Measurements from ENCODE around the gene SRSF9.

Gene SRSF9

DNA sequence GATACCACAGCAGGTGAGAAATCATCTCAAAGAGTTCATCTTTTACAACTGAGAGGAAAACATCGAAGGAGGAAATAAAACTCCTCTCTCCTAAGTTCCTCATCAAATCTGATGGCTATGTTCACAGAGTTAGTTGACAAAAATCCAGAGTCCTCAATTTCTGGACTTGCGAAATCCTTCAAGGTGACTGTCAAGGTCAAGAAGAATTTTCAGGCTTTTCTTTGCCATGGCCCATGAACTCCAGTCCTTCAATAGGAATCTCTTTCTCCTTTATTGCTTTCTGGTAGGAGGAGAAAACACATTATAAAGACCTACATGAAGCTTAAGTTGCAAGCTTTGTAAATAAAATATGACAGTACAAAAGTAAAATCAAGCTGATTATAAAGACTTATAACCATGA, 24.9 kb downstream of the SRSF9 start:
- Histone ChIP-seq H3K14ac (ENCODE audit: low read length in 2 of 2) (no peak overlapping the region), H3K23ac (ENCODE audit: low read length in 2 of 2) (no peak overlapping the region), H2BK120ac (ENCODE audit: low read depth, low read length) (no peak overlapping the region), H3K79me1 (replicated peaks; ENCODE audit: low read length, poor library complexity, severe bottlenecking) (peaks cover 4% of the 10 kb centered on the region), H3K18ac (ENCODE audit: low read depth in 1 of 2, low read length in 2 of 2) (no peak overlapping the region), H2AFZ (ENCODE audit: low read depth, low read length) (no peak overlapping the region), H3K9ac (ENCODE audit: low read length) (peak overlapping the region; percentile 99), H3K4me1 (ENCODE audit: control insufficient read depth, insufficient read depth, low read depth, low read length) (peaks cover 10% of the 10 kb centered on the region), H2BK15ac (ENCODE audit: low read depth, poor library complexity, severe bottlenecking) (no peak overlapping the region), H4K91ac (ENCODE audit: low read length) (no peak overlapping the region), H3K9me3 (ENCODE audit: control insufficient read depth, low read length) (no peaks in the 10 kb centered on the region), H3K27me3 (ENCODE audit: control insufficient read depth in 1 of 2, insufficient read depth in 1 of 2, low read length in 2 of 2) (no peaks in the 10 kb centered on the region), H3K36me3 (ENCODE audit: control insufficient read depth in 1 of 2, insufficient read depth in 2 of 2, low read depth in 1 of 2, low read length in 2 of 2) (peaks cover 21 to 52% of the 10 kb centered on the region in 2 experiments), H3K4ac (ENCODE audit: low read depth in 1 of 2, low read length in 2 of 2) (no peak overlapping the region), H4K8ac (ENCODE audit: low read length) (no peak overlapping the region), H3K27ac (ENCODE audit: low read length, poor library complexity, severe bottlenecking) (no peak overlapping the region), H3K4me2 (ENCODE audit: low read length, poor library complexity, severe bottlenecking) (no peak overlapping the region), H2BK5ac (ENCODE audit: low read depth, low read length, poor library complexity, severe bottlenecking) (no peak overlapping the region), H2AK5ac (ENCODE audit: low read length, severe bottlenecking) (no peak overlapping the region), H2BK12ac (ENCODE audit: low read length in 2 of 2) (no peak overlapping the region), H3K4me3 (ENCODE audit: insufficient read depth in 1 of 2, low read depth in 1 of 2, low read length in 2 of 2) (peak overlapping the region in 1 of 2 experiments; percentile 100)
- WGBS: 95% methylated on average over 2 of the region's 2 CpGs
- no peak for DNase-seq

DNA sequence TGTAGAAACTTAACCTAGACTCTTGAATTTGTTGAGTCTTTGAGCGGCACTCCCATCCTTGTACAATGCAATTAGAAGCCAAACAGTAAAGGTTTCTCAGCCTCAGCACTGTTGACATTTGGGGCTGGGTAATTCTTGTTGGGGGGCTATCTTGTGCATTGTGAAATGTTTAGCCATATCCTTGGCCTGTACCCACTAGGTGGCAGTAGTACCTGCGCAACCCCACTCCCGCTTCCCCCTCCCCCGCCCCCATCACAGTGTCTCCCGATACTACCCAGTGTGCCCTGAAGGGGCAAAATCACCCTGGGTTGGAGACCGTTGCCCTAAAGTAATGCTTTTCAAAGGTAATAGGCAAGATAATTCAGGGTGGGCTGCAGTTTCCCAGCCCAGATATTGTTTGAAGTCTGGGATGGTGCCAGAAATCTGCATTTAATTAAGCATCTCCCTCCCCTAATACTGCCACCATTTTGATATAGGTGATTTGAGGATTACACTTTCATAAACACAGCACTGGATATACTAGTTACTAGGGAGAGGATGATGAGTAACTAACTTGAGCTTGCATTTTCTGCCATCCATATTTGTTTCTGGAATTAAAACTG, 29.8 kb downstream of the SRSF9 start:
- H3K27me3 ChIP-seq (ENCODE audit: control insufficient read depth in 1 of 2, insufficient read depth in 1 of 2, low read length in 2 of 2): no peaks in the 10 kb centered on the region
- no peak overlapping the region for H2BK5ac ChIP-seq (ENCODE audit: low read depth, low read length, poor library complexity, severe bottlenecking)
- H3K14ac ChIP-seq (ENCODE audit: low read length in 2 of 2): no peak overlapping the region
- no peak overlapping the region for H2BK12ac ChIP-seq (ENCODE audit: low read length in 2 of 2)
- H3K4me3 ChIP-seq (ENCODE audit: insufficient read depth in 1 of 2, low read depth in 1 of 2, low read length in 2 of 2): no peak overlapping the region
- H2BK120ac ChIP-seq (ENCODE audit: low read depth, low read length): no peak overlapping the region
- no peak overlapping the region for H3K23ac ChIP-seq (ENCODE audit: low read length in 2 of 2)
- H2BK15ac ChIP-seq (ENCODE audit: low read depth, poor library complexity, severe bottlenecking): no peak overlapping the region
- no peak overlapping the region for H3K27ac ChIP-seq (ENCODE audit: low read length, poor library complexity, severe bottlenecking)
- no peak overlapping the region for H4K8ac ChIP-seq (ENCODE audit: low read length)
- H3K79me1 ChIP-seq (replicated peaks; ENCODE audit: low read length, poor library complexity, severe bottlenecking): peaks cover 1% of the 10 kb centered on the region
- no peaks in the 10 kb centered on the region for H3K9me3 ChIP-seq (ENCODE audit: control insufficient read depth, low read length)
- H3K4ac ChIP-seq (ENCODE audit: low read depth in 1 of 2, low read length in 2 of 2): no peak overlapping the region
- H2AFZ ChIP-seq (ENCODE audit: low read depth, low read length): no peak overlapping the region
- DNase-seq: peak; percentile 67
- H3K18ac ChIP-seq (ENCODE audit: low read depth in 1 of 2, low read length in 2 of 2): no peak overlapping the region
- H3K4me2 ChIP-seq (ENCODE audit: low read length, poor library complexity, severe bottlenecking): peak overlapping the region; percentile 61
- peak overlapping the region; percentile 47 for H3K9ac ChIP-seq (ENCODE audit: low read length)
- H3K4me1 ChIP-seq (ENCODE audit: control insufficient read depth, insufficient read depth, low read depth, low read length): peaks cover 5% of the 10 kb centered on the region
- no peak overlapping the region for H2AK5ac ChIP-seq (ENCODE audit: low read length, severe bottlenecking)
- H4K91ac ChIP-seq (ENCODE audit: low read length): no peak overlapping the region
- WGBS: no CpG with 5 or more reads among the region's 6 CpGs
- peaks cover 8 to 40% of the 10 kb centered on the region in 2 experiments for H3K36me3 ChIP-seq (ENCODE audit: control insufficient read depth in 1 of 2, insufficient read depth in 2 of 2, low read depth in 1 of 2, low read length in 2 of 2)

DNA sequence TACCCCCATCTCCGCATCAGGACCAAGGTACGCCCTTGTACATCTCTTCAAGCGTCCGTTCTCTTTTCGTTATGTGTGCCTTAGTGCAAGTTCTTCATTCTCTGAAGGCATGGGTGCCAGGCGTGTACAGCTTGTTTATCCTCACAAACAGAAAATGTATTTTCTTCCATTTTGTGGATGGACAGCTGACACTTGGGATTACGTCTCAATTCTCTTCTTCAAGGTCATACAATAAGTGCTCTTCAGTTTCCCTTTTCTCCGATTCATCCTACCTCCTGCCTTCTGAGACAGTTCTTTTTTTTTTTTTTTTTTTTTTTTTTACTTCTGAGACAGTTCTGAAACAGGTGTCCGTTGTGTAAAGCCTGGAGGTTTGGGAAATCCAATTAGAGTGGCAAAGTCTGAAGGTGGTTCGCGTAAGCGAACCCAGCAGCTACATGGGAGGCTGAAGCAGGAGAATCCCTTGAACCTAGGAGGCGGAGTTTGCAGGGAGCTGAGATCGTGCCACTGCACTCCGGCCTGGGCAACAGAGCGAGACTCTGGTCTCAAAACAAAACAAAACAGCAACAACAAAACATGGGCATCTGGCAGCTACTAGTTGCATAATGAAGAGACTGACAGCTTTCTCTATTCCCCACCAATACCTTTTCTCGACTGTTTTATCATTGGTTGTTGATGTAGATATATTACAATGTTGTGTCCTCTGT, 30.9 kb downstream of the SRSF9 start:
- H2BK120ac ChIP-seq (ENCODE audit: low read depth, low read length): no peak overlapping the region
- peaks cover 8 to 29% of the 10 kb centered on the region in 2 experiments for H3K36me3 ChIP-seq (ENCODE audit: control insufficient read depth in 1 of 2, insufficient read depth in 2 of 2, low read depth in 1 of 2, low read length in 2 of 2)
- H3K4me2 ChIP-seq (ENCODE audit: low read length, poor library complexity, severe bottlenecking): peak overlapping the region; percentile 51
- H3K9me3 ChIP-seq (ENCODE audit: control insufficient read depth, low read length): no peaks in the 10 kb centered on the region
- H3K18ac ChIP-seq (ENCODE audit: low read depth in 1 of 2, low read length in 2 of 2): no peak overlapping the region
- H3K14ac ChIP-seq (ENCODE audit: low read length in 2 of 2): no peak overlapping the region
- no peak overlapping the region for H3K23ac ChIP-seq (ENCODE audit: low read length in 2 of 2)
- peak overlapping the region; percentile 75 for H2AFZ ChIP-seq (ENCODE audit: low read depth, low read length)
- no peak overlapping the region for H4K91ac ChIP-seq (ENCODE audit: low read length)
- no peak overlapping the region for H3K27ac ChIP-seq (ENCODE audit: low read length, poor library complexity, severe bottlenecking)
- H2BK12ac ChIP-seq (ENCODE audit: low read length in 2 of 2): no peak overlapping the region
- DNase-seq: peak; percentile 11
- H3K4ac ChIP-seq (ENCODE audit: low read depth in 1 of 2, low read length in 2 of 2): no peak overlapping the region
- H4K8ac ChIP-seq (ENCODE audit: low read length): no peak overlapping the region
- peaks cover 5% of the 10 kb centered on the region for H3K4me1 ChIP-seq (ENCODE audit: control insufficient read depth, insufficient read depth, low read depth, low read length)
- H2AK5ac ChIP-seq (ENCODE audit: low read length, severe bottlenecking): no peak overlapping the region
- H3K79me1 ChIP-seq (replicated peaks; ENCODE audit: low read length, poor library complexity, severe bottlenecking): peaks cover 1% of the 10 kb centered on the region
- H2BK5ac ChIP-seq (ENCODE audit: low read depth, low read length, poor library complexity, severe bottlenecking): no peak overlapping the region
- H3K27me3 ChIP-seq (ENCODE audit: control insufficient read depth in 1 of 2, insufficient read depth in 1 of 2, low read length in 2 of 2): no peaks in the 10 kb centered on the region
- peak overlapping the region; percentile 92 for H3K4me3 ChIP-seq (ENCODE audit: insufficient read depth in 1 of 2, low read depth in 1 of 2, low read length in 2 of 2)
- H3K9ac ChIP-seq (ENCODE audit: low read length): peak overlapping the region; percentile 93
- H2BK15ac ChIP-seq (ENCODE audit: low read depth, poor library complexity, severe bottlenecking): no peak overlapping the region
- WGBS: 51% methylated on average over 16 of the region's 17 CpGs

DNA sequence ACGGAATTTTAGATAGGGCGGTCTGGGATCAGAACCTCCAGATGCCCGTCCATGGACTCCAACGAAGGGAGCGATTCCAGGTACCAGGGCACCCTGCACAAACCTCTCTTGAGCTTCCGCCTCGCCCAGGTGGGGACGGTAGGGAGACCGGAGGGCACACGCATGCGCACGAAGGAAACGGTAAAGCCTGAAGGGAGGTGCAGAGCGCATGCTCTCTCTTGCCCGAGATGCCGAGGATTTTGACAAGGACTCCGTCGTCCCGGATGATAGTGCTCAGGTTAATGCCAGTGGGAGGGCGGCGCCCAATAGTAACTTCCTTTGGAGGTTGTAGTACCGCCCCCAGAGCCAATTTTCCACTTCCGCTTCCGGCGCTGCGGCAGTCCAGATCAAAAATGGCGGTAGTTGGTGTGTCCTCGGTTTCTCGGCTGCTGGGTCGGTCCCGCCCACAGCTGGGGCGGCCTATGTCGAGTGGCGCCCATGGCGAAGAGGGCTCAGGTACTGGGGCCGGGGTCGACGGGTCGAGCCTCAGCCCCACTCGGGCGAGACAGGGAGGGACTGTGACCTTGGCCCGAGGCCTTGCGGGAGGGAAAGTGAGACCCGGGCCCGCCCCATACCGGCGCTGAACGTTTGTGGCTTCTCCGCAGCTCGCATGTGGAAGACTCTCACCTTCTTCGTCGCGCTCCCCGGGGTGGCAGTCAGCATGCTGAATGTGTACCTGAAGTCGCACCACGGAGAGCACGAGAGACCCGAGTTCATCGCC, 31.6 kb downstream of the SRSF9 start, which contains the start of gene COX6A1:
TSS of gene COX6A1 (plus strand) at position 379 of the 760 bp plus-strand sequence. CDS start at position 393, 14 bp downstream.
- DNase-seq: peak; percentile 98
- H3K27me3 ChIP-seq (ENCODE audit: control insufficient read depth in 1 of 2, insufficient read depth in 1 of 2, low read length in 2 of 2): peaks cover 0 to 5% of the 10 kb centered on the region in 2 experiments
- H2BK120ac ChIP-seq (ENCODE audit: low read depth, low read length): no peak within 1 kb of the TSS
- no peak within 1 kb of the TSS for H2BK15ac ChIP-seq (ENCODE audit: low read depth, poor library complexity, severe bottlenecking)
- no peaks in the 10 kb centered on the region for H3K9me3 ChIP-seq (ENCODE audit: control insufficient read depth, low read length)
- no peak within 1 kb of the TSS for H3K23ac ChIP-seq (ENCODE audit: low read length in 2 of 2)
- under 1% methylated on average over 58 of the region's 59 CpGs for WGBS
- H4K8ac ChIP-seq (ENCODE audit: low read length): peak within 1 kb of the TSS; percentile 83
- H4K91ac ChIP-seq (ENCODE audit: low read length): no peak within 1 kb of the TSS
- H2BK12ac ChIP-seq (ENCODE audit: low read length in 2 of 2): no peak within 1 kb of the TSS
- peaks cover 1% of the 10 kb centered on the region for H3K79me1 ChIP-seq (replicated peaks; ENCODE audit: low read length, poor library complexity, severe bottlenecking)
- H3K4me1 ChIP-seq (ENCODE audit: control insufficient read depth, insufficient read depth, low read depth, low read length): peaks cover 5% of the 10 kb centered on the region
- peak within 1 kb of the TSS; percentile 93 for H3K9ac ChIP-seq (ENCODE audit: low read length)
- H3K14ac ChIP-seq (ENCODE audit: low read length in 2 of 2): peak within 1 kb of the TSS in 1 of 2 experiments; percentile 78
- H3K18ac ChIP-seq (ENCODE audit: low read depth in 1 of 2, low read length in 2 of 2): peak within 1 kb of the TSS in 1 of 2 experiments; percentile 81
- H3K4ac ChIP-seq (ENCODE audit: low read depth in 1 of 2, low read length in 2 of 2): peak within 1 kb of the TSS; percentile 50 to 52
- peak within 1 kb of the TSS; percentile 88 for H3K4me2 ChIP-seq (ENCODE audit: low read length, poor library complexity, severe bottlenecking)
- H3K4me3 ChIP-seq (ENCODE audit: insufficient read depth in 1 of 2, low read depth in 1 of 2, low read length in 2 of 2): peak within 1 kb of the TSS; percentile 92
- H2BK5ac ChIP-seq (ENCODE audit: low read depth, low read length, poor library complexity, severe bottlenecking): no peak within 1 kb of the TSS
- no peak within 1 kb of the TSS for H2AK5ac ChIP-seq (ENCODE audit: low read length, severe bottlenecking)
- H3K36me3 ChIP-seq (ENCODE audit: control insufficient read depth in 1 of 2, insufficient read depth in 2 of 2, low read depth in 1 of 2, low read length in 2 of 2): peaks cover 5 to 22% of the 10 kb centered on the region in 2 experiments
- H2AFZ ChIP-seq (ENCODE audit: low read depth, low read length): peak within 1 kb of the TSS; percentile 77
- peak within 1 kb of the TSS; percentile 65 for H3K27ac ChIP-seq (ENCODE audit: low read length, poor library complexity, severe bottlenecking)
